Measurements from ENCODE around the gene MYO18A. TPM values are rescaled to one million over a fixed set of nuclear protein-coding genes. Genes with fewer than 3 reads are reported as not detected.

The MYO18A gene
- total RNA-seq, 1 experiment from 2014 or later = 108 TPM

DNA sequence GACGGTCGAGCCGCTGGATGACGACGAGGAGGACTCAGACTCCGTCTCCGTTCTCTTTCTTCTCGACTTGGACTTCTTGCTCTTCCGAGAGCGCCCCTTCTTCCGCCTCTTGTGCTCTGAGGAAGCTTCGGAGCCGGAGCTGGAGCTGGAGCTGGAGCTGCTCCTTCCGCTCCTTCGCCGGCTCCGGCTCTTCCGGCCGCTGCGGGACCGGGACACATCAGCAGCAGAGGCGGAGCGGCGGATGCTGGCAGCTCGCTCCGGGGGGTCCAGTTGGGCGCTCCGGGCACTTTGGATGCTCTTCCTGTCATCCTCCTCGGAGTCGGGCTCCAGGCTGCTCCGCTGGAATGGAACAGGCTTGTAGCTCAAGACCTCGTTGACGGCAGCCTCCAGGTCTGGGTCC, 100.3 kb downstream of the MYO18A start:
- no peak for DNase-seq (ENCODE audit: low spot score)

DNA sequence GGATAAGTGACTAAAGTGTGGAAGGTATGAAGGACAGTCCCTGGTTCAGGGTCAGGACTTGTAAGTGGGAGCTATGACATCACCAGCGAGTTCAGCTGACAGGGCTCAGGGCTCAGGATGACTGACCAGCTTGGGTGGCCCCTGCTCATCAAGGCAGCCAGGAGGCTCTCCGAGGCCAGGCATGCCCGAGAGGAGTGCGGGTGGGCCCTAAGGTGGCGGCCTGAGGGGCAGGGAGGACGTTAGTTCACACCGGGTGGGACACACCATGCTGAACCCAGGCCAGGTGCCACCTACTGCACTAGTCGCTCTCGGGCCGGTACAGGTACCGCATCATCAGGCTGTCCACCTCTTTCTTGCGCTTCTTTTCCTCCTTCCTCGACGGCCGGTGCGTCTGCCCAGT, 100.8 kb downstream of the MYO18A start:
- no peak for DNase-seq (ENCODE audit: low spot score)

DNA sequence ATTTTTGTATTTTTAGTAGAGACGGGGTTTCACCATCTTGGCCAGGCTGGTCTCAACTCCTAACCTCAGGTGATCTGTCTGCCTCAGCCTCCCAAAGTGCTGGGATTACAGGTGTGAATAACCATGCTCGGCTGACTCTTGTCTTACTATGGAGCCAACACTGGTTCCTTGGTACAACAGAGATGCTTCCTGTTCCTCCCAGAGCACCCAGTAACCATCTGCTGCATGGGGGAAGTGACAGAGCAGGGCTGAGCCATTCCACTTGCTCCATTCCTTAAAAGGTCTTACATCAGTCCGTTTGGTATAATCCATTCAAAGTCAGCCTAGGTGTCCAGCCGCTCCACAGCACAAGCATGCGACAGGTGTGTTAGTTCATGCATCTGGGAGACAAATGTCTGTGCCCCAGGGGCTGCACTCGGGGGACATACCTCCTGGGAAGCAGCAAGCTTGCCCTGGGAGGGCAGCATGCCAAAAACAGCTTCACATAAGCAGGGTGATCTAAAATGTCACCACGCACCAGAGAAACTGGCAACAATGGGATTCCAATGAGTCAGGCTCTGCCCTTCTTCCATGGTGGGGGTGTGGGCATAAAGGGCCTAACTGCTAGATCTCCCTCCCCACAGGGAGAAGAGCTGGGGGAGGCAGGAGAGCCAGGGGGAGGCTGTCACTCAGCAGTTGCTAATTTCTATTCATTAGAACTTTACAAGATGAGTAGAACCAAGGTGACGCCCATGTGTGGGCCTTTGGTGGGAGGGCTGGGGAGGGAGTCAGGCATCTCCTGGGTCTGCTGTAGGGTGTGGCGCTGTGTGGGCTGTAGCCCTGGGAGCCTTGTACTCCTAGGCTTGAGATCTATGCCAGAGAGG, 101.8 kb downstream of the MYO18A start:
- DNase-seq (ENCODE audit: low spot score) = no peak

DNA sequence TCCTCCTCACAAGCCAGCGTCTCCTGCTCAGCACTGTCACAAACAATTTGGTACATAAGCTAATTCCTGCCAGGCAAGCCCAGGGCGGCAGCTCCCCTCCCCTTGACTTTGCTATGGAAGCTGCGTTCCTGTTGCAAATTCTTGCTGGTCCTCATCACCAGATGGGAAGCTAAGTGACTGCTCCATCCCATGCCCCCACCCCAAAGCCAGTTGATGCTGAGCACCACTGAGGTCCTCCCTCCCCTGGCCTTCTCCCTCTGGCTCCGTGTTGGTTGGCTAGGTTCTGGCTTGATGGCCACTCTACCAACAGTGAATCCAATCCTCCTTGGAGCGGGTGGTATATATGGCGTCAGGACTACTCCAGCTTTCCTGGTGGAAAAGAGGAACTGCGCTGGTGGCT, 102.9 kb downstream of the MYO18A start:
- no peak for DNase-seq (ENCODE audit: low spot score)

DNA sequence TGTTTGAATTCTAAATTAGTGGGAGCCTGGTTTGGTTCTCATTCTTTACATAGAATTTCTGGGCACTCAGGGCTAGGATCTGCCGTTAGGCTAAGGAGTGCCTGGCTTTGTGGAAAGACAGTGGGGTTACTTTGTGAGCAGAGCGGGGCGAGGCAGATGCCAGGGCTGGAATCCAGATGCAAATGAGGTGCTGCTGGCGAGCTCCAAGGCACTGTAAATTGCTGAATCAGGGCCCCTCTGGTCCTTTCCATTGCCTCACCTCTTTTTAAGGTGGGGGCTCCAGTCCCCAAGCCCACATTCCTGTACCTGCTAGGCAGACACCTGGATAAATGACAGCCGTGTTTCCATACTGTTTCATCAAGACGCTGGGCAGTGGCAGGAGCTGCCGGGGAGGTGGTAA, 103.5 kb downstream of the MYO18A start:
- no peak for DNase-seq (ENCODE audit: low spot score)

DNA sequence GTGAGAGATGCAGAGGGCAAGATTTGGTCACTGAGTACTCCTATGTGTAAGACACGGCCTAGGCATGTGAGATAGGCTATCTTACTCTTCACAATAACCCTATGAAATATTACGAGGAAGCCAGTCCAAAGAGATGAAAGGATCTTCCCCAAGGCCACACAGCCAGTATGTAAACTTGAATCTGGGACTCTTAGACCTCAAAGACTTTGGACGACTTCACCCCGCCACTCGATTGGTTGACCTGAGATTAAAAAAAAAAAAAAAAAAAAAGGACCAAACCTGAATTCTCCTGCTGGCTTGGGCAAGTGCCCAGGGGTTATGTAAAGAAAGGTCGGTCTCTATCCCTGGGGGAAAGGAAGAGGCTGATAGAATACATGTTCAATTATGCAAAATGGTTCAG, 104.1 kb downstream of the MYO18A start:
- no peak for DNase-seq (ENCODE audit: low spot score)

DNA sequence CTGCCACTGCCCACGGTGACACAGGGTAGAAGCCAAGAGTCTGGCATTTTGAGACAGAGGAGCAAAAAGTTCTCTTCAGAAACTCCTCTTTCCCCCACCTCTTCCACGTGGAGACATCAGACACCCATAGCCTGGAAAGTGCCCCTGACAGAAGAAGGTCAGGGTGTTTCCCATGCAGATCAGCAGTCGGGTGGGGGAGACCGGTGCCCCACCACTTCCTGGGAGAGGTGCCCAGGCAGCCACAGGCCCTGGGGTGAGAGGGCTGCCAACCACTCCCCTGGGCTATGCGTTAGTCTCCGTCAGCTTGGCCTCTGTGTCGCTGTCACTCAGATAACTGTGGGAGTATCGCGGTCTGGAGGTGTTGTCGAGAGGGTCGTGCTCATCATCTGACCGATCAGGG, 105.7 kb downstream of the MYO18A start:
- DNase-seq (ENCODE audit: low spot score) = no peak

DNA sequence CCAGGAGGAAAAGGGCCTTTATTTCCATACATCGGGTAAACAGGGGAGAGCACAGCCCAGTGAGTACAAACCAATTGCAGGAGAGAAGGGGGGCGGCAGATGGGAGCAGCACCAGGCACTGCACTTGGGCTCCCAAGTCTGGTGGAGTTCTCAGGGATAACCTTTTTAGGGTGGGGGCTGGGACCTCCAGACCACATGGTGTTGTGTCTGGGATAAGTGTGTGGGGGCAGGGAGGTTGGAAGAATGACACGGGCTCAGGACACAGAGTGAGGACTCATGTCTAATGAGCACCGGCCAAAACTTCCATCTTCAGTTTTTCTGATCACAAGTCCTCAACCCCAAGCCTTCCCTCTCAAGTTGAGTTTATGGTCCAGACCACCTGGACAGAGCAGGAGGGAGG, 106.7 kb downstream of the MYO18A start:
- DNase-seq (ENCODE audit: low spot score) = no peak

DNA sequence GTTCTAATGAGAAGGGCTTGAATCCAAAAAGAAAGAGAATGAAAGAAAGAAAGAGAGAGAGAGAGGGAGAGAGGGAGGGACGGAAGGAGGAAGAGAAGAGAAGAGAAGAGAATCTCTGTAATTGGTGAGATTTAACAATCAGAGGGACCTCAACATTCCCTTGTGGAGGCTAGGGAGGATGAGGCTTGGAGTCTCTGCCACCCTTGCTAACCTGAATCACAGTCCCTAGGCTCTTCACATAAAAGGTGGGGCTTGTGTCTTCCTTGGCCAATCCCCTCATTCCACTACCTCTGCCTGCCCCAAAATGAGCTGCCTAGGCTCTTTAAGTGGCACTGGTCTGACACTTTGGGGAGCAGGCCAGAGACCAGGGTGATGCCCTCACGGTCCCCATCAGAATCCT, 107.2 kb downstream of the MYO18A start:
- no peak for DNase-seq (ENCODE audit: low spot score)

DNA sequence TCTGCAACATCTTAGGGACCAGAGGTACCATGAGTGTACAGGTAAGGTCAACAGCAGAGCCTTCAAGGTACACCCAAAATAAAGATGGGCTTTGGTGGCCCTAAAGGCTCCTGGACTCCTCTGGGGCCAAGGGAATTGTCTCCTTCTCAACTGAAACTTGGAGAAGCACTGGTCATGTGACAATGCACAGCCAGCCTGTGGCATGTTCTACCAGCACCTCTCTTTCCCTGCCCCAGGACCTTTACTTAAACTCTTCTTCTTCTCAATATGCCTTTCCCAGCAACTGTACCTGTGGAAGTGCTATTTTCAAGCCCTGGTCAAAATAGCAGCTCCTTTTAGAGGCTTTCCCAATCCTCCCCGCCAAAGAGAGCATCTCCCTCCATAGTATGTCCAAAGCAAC, 108.9 kb downstream of the MYO18A start:
- no peak for DNase-seq (ENCODE audit: low spot score)

DNA sequence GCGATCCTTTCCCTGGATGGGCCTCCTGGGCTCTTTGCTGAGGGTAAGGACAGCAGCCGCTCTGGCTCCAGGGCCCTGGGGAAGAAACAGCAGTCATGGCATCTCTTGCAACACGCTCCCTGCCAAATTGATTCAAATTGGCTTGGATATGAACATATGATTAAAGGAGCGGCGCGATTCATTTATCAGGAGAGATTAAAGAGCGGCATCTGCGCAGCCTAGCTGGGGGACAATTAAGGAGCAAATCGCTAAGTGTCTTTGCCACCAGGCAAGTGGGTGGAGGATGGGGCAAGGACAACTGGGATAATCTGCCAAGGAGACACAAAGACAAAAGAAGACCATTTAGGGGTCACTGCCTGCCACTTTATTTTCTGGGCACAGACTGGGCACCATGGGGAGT, 109.4 kb downstream of the MYO18A start:
- no peak for DNase-seq (ENCODE audit: low spot score)

DNA sequence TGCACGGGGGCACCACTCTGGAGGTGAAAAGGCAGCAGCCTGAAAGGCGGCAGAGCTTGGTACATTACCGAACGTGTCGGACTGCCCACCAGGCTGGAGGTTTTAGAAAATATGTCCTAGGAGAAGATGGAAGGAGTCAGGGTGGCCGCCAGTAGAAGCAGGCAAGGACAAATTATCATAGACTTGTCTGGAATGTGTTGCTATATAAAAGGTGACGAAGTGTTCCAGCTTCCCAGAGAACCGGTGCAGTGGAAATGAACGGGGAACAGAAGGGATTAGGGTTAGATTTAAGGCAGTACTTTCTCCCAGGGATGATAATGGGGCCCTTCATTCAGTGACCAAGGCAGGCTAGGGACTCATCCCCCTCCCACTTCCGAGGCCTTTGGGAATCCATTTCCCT, 109.9 kb downstream of the MYO18A start:
- DNase-seq (ENCODE audit: low spot score) = no peak

DNA sequence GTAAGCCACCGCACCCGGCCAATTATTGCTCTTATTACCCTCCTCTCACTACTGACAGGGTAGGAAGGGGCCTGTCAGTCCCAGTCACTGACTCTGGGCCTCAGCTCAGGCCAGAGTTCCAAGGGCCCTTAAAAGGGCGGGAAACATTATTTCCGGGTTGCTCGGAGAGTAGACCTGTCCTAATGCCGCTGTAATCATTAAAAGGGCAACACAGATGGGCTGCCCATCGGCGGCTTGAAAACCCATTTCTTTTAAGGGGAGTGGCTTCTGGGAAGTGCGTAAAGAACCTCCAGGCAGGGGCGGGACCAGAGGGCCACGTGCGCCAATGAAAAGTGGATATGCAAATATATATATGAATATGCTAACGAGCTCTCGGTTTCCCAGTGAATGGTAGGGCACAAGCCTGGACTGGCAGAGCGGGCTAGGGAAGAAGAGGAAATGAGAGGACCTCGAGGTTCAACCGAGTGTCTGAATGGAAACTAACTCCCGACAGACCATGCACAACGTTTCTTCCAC, 110.6 kb downstream of the MYO18A start:
- DNase-seq (ENCODE audit: low spot score) = peak; percentile 19

DNA sequence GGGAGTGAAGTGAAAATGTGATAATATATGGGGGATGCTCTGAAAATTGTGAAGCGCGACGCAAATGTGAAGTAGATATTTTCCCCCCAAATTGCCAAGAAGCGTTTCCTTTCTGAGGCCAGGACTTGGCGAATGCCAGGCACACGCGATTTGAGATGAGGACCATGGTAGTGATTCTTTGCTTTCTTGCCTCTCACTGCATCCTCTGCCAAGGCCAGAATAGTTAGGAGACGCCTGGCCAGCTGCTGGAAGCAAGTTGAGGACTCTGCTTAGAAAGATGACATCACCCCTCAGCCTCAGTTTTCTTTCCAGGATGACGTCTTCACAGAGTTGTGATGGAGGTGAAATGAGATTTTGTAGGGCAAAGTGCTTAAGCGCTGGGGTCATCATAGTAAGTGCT, 111.4 kb downstream of the MYO18A start:
- DNase-seq (ENCODE audit: low spot score) = no peak

DNA sequence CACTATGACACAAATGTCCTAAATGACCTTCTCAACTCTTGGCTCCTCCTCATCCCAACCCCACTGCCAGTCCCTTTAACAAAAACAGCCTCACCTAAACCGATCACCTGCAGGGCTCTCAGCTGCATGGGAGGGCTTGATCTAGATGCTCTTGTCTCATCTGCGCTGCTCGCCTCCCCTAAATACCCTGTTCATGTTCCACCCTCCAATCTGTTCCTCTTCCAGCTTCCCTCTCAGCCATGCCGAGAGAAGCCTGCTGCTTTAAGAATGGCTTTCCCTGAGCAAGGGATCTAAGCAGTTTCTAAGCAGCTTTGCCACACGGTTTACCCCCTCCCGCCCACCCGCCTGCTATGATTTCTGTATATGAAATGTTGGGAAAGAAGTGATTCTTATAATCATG, 113.6 kb downstream of the MYO18A start:
- DNase-seq (ENCODE audit: low spot score) = no peak

DNA sequence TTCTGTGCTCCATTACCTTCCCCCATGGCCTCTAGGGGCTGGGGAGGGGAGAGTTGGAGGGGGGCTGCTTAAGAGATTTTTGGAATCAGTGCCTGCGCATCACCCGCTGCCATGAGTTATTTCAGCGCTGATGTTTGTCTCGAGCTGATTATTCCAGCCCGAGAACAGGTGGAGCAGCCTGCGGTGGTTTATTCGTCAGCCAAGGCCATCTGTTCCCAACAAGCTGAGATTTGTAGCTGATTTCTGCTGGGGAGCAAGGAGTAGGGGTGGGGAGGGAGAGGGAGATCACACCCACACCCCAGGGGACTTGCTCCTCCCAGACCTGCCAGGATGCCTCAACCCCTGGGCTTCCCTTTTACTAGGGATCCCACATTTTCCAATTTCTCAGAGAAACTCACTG, 114.2 kb downstream of the MYO18A start:
- no peak for DNase-seq (ENCODE audit: low spot score)

DNA sequence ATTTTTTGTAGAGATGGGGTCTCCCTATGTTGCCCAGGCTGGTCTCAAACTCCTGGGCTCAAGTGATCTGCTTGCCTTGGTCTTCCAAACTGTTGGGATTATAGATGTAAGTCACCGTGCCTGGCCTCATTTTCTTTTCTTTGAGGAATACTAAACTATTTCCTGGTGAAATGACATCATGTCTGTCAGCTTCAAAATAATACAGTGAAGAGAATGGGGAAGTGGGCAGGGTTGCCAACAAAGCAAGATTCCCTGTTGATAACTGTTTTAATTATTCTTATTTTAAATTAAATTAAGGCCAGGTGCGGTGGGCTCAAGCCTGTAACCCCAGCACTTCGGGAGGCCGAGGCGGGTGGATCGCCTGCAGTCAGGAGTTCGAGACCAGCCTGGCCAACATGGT, 116.2 kb downstream of the MYO18A start:
- DNase-seq (ENCODE audit: low spot score) = no peak

DNA sequence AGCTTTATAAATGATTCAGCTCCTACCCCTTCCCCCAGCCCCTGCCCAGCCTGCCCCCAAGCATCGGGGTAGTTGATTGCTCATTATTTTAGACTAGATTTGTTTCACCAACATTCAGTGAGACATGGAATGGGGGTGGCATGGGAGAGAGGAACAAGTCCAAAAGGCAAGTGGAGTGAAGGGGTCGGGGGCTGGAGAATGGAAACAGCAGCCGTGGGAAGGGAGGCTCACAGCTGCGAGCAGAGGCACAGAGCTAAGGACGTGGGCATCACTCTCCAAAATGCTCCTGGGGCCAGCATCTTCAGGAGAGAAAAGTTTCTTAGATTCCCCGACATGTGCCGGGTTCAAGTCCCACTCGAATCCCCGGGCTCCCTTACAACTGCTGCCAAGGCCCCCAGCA, 118.0 kb downstream of the MYO18A start:
- no peak for DNase-seq (ENCODE audit: low spot score)

DNA sequence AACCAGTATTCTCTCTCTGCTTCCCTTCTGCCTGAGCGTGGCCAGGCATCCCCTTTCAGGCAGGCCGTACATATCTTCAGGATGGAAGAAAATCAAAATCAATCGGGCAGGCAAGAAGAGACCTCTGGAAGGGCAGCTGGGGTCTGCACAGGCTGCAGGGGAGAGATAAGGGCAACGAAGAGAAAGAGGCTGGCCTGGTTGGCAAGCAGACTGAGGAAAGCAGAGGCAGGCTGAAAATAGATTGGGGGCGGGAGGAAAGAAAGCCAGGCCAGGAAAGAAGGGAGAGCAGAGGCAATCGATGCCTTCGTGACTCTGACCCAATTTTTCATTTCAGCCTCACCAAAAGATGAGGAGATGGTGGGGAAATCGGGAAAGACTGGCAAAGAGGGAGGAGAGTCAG, 119.2 kb downstream of the MYO18A start:
- no peak for DNase-seq (ENCODE audit: low spot score)

DNA sequence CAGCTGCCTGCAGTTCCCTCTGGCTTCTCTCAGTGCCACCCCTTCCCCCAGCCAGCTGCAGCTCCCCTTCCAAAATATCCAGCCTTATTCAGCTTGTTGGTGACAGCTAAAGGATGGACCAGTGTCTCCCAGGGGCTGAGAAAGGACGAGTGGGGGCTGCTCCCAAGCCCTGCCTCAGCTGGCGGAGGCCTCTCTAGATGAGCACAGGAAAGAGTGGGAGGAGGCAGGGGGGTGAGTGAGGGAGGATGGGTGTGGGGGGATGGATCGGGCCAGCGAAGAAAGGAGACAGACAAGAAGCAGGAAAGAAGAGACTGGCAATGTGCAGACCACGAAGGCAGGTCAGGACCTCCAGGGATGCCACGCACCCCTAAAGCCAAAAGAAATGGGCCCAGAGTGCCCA, 119.7 kb downstream of the MYO18A start:
- no peak for DNase-seq (ENCODE audit: low spot score)

DNA sequence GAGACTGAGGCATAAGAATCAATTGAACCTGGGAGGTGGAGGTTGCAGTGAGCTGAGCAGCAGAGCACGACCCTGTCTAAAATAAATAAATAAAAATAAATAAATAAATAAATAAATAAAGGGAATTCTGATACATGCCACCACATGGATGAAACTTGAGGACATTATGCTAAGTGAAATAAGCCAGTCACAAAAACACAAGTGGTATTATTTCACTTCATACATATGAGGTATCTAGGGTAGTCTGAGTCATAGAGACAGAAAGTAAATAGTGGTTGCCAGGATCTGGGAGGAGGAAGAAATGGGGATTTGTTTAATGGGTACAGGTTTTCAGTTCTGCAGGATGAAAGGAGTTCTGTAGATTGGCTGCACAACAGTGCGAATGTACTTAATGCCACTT, 120.9 kb downstream of the MYO18A start:
- peak; percentile 55 for DNase-seq (ENCODE audit: low spot score)

DNA sequence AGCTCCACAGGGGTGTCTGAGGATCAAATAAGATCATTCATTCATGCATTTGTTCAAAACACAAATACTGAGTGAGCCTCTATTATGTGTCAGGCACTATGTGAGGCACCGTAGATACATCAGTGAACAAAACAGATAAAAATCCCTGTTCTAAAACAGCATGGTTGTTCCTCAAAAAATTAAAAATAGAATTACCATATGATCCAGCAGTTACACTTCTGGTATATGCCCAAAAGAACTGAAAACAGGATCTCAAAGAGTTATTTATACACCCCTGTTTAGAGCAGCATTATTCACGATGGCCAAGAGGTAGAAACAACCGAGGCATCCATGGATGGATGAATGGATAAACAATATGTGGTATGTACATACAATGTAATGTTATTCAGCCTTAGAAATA, 121.8 kb downstream of the MYO18A start:
- DNase-seq (ENCODE audit: low spot score) = no peak

DNA sequence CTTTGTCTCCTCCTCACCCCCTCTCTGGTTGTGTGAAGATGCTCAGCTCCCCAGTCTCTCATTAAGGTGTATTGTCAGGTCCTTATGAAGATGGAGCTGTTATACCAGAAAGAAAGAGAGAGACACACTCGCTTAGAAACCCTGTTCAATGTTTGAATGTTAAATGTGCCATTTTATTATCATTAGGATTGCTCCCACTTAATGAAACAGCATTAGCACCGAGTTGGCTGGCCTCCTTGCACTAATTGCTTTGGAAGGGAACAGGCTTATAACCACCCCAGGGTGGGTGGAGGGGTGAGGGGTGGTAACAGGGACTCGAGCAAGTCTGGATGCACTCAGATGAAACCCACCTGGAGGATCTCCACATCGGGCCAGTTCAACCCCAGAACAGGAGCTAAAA, 122.8 kb downstream of the MYO18A start:
- DNase-seq (ENCODE audit: low spot score) = no peak

DNA sequence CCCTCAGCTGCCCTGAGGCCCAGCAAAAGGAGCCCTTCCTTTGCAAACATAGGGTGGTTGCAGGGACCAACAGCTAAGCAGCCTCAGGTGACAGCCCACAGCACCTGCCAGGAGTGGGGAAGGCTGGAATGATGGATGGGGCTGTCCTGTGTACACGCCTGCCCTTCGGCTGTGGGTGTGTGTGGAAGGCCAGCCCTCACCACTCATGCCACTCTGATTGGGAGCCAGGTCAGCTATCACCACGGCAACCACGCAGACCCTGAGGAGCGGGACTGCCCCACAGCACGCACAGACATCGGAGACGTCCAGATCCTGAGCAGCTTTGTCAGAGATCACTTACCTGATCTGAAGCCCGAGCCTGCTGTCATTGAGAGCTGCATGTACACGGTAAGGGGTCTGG, 125.4 kb downstream of the MYO18A start:
- no peak for DNase-seq (ENCODE audit: low spot score)
